Middle frontal gyrus (tissue), 1 donor: Measurements from ENCODE around the gene OTOG.
A peak's percentile ranks its signal among the peaks of the same experiment; 100 is the strongest.

Source experiments
- DNase-seq: peaks from one replicate; pipeline ENCODE4 v3.0.0-alpha.2; 2015; ENCODE audit warnings: low spot score; ENCODE audit errors: extremely low spot score

OTOG gene, protein sequence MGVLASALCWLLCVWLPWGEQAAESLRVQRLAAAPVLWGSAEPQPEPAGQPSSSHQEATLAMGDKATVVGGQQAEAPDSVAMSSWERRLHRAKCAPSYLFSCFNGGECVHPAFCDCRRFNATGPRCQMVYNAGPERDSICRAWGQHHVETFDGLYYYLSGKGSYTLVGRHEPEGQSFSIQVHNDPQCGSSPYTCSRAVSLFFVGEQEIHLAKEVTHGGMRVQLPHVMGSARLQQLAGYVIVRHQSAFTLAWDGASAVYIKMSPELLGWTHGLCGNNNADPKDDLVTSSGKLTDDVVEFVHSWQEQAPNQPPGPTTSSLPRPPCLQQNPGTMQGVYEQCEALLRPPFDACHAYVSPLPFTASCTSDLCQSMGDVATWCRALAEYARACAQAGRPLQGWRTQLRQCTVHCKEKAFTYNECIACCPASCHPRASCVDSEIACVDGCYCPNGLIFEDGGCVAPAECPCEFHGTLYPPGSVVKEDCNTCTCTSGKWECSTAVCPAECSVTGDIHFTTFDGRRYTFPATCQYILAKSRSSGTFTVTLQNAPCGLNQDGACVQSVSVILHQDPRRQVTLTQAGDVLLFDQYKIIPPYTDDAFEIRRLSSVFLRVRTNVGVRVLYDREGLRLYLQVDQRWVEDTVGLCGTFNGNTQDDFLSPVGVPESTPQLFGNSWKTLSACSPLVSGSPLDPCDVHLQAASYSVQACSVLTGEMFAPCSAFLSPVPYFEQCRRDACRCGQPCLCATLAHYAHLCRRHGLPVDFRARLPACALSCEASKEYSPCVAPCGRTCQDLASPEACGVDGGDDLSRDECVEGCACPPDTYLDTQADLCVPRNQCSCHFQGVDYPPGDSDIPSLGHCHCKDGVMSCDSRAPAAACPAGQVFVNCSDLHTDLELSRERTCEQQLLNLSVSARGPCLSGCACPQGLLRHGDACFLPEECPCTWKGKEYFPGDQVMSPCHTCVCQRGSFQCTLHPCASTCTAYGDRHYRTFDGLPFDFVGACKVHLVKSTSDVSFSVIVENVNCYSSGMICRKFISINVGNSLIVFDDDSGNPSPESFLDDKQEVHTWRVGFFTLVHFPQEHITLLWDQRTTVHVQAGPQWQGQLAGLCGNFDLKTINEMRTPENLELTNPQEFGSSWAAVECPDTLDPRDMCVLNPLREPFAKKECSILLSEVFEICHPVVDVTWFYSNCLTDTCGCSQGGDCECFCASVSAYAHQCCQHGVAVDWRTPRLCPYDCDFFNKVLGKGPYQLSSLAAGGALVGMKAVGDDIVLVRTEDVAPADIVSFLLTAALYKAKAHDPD (N-terminal part only)

DNA sequence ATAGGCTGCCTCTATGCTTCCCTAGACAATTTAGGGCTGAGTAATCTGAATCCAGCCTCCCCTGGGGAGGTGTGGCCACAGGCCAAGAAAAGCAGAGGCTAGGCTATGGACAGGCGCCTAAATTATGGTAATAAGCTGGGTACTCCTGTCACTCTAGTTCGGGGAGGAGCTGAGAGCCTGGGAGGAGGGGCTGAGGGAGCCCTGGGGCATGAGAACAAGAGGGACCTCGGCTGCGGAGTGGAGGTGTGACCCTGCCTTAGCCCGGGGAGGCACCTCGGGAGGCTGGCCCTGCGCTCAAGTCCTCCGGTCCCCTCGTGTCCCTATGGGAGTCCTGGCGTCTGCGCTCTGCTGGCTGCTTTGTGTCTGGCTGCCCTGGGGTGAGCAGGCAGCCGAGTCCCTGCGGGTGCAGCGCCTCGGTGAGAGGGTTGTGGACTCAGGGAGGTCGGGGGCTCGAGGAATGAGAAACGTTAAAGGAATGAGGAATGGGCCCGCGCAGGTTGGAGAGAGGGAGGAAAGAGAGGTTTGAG is at the start of gene OTOG:
Gene OTOG (plus strand): TSS at position 209 of the 527 bp plus-strand sequence. CDS start 114 bp downstream, at position 323.
- DNase-seq: no peak

DNA sequence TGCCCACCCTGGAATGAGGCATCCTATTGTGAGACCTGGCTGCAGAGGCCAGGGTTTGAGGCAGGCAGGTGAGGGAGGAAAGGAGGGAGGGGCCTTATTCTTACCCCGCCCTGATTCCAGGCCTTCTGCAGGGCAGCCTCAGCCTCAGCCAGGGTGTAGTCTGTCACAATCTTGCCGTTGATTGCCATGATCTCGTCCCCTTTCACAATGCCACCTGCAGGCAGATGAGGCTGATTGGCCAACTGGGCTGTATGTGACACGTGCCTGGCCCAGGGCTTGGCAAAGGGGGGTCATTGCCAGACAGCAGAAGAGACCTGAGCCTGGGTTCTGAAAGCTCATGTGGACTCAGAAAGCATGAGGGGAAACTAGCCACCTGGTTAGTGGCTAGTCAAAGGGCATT is 49.0 kb upstream of the OTOG start:
- no peak for DNase-seq

GRCh38 chr11:17498475-17498874 is 48.6 kb upstream of the OTOG start:
- DNase-seq: no peak

DNA sequence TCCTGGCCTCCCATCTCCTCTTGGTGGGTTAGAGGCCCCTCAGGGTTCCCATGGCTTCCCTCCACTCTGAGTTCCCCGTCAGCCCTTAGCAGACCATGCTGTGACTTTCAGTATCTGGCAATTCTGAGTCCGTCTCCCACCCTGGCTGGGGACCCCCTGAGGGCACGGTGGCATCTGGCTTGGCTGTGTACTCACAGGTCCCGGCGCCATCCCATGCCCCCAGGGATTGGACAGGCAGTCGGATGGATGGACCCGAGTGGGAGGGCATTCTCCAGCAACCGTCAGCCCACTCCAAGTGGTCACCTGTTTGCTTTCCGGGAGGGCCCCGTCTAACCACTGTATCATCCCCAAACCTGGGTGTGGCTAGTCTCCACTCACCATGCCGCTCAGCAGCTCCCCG is 46.4 kb upstream of the OTOG start:
- DNase-seq: no peak

DNA sequence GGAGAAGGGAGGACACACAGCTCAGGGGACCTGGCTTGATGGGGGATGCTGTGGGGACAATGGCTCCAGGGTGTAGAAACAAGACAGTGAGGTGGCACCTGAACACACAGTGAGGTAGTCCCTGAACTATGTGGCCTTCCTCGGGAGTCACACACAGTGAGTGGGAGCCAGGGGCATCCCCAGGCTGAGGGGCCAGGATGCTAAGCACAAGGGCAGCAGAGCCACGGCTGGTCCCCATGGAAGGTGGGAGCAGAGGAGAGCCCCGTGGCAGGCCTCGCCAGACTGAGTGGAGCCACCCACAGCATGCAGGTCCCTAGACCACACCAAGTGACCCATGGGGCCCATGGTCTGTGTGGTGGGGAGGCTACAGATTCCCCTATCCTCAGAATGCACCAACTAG is 44.4 kb upstream of the OTOG start:
- no peak for DNase-seq

DNA sequence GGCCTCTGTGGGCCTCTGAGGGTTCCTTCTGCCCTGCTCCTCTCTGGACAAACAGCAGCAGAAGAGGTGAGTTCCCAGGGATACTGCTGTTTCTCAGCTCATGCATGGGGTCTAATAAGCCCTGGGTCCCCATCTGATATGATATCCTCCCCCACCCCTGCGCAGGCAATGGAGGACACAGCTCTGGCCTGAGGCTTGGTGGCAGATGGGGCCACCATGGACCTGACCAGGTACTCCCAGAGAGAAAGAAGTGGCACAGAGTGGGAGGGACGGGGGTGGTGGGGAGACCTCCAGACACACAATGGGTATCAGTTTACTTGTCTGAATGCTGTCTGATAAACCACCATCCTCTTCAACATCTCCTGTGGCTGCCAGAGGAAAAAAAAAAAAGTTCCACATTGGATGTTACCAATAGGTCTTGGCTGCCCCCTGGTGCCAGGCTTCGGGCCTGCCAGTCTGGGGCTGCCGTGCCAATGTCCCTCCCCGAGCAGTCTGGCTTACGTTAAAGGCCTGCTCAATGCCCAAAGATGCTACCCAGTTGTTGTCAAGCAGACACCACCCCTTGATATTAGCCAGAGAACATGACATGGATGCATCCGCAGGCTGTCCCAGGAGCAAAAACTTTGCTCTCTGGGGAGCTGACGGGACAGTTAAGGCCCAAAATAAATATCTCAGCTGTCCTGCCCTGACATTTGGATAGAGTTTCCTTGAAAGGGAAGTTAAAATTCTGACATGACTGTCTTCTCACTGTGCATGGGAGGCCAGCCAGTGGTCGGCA is 42.5 kb upstream of the OTOG start:
- DNase-seq: peak; percentile 57

DNA sequence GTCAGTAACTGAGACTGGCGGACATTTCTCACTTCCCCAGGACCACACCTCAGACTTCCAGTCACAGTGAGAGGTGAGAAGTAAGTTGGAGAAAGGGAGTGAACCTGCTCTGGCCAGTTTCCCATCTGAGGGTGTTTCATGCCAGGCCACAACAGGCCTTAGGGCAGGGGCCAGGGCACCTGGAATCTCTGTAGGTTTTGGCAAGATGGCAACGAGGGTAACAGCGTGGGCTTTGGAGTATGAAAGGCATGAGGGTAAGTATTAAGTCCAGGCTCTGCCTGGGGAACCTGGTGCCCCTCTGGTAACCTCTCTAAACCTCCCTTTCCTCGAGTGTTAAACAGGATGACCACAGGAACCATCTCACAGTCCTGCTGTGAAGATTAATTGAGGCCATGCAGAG is 41.9 kb upstream of the OTOG start:
- DNase-seq: no peak

- DNase-seq: no peak
Observed at GRCh38 chr11:17506314-17506713, 40.7 kb upstream of the OTOG start.

DNA sequence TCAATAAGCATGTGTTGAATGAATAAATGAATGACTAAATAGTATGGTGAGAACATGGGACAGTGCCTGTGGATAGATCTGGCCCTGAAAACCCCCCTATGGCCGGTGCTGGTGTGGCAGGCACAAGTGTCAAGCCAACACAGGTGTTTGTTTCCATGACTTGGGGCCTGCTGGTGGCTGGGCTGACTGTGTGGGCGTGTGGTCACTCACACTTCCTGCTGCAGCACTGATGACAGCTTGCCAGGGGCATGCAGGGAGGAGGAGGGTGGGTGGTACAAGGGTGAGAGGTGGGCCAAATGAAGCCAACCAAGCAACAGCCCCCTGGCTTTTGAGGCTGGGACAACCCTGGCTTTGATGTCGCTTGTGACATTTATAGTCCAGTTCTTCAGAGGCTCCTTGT is 40.1 kb upstream of the OTOG start:
- no peak for DNase-seq

DNA sequence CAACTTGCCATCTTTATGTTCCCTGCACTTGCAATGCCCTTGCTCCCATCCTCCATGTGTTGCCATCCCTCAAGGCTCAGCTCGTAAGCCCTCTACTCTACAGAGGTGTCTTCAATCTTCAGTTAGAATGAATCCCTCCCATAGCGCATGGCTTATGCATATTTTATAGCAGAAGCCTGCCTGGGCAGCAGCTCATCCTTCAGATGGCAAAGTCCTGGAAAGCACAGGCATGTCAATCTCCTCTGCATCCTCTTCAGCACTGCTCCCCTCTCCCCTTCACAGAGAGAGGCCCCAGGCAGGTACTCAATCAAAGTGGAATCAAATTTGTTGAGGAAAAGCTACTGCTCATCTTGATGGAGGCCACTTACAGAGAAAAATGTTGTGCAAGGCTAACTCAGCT is 39.3 kb upstream of the OTOG start:
- DNase-seq: no peak

DNA sequence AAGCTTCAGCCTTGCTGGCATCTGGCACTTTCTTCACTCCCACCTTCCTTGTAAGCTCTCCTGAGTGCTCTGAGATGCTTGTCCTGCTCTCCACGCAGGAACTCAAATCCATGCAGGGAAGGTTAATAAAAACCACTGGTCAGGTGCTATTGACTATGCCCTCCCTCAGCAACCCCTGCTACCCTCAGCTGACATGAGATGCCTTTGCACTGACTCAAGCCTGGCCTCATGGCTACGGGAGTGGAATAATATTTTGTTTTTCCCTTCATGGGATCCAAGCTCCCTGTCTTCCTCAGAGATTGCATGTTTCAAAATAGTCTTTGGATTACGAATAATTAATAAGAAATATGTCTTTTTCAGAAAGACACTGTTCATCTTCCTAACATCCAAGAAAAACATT is 38.8 kb upstream of the OTOG start:
- DNase-seq: no peak

DNA sequence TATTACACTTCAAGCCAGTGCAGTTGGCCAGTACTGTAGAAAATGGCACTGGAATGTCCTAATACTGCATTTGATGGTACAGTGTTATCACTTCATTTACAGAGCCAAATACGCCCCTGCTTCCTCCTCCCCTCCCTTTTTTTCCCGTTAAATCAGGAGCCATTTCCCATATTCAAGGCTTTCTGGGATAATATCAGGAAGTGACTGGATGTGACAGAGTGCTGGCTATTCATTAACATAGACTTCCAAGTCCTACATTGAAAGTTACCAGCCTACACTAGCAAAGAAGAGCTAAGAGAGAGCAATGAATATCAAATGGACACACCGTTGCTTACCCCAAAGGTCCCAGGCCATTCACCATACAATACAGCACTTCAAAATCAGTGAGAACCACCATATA is 38.3 kb upstream of the OTOG start:
- no peak for DNase-seq

DNA sequence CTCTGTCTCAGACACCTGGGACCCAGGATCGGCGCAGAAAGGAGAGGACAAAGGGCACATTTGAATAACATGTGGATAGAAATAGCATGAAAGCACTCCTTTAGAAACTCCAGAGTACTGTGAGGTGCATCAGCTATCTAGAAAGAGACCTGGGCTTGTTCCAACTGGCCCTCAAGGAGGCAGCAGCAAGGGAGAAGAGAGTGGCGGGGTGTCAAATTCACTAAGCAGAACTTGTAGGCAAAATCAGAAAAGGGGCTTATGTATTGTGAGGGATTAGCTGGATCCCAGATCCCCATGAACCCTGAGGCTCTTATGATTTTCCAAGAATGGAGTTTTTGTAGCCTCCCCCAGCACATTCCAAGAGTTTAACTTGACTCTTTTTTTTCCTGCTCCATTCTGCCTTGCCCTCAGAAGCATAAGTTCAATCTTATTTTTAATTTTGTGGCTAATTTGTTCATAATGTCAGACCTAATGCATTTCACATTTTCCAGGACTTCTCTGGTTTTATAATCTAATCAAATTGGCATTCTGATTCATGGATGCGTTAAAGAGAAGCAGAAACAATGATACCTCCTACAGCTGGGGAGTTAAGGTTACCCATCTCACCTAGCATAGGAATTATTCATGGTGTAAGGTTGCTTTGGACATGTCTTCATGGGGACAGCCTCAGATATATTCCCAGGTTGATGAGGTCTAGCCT is 36.4 kb upstream of the OTOG start:
- no peak for DNase-seq

DNA sequence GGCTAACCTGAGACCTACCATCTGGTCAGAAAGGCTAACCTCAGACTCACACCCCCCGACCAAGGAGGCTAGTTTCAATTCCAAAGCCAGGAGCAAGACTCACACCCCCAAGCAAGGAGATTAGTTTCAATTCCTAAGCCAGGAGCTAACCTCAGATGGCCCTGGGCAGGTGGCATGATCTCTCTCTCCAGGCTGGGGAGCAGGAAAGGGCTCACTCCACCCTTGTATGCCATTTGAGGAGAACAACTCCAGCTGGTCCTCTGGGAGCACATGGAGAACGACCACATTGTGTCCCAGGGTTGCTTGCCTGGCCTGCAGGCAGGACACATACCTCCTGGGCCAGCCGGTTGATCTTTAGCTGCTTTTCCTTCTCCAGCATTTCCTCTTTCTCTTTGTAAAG is 35.5 kb upstream of the OTOG start:
- no peak for DNase-seq

GRCh38 chr11:17512101-17512500 is 35.0 kb upstream of the OTOG start:
- DNase-seq: no peak

DNA sequence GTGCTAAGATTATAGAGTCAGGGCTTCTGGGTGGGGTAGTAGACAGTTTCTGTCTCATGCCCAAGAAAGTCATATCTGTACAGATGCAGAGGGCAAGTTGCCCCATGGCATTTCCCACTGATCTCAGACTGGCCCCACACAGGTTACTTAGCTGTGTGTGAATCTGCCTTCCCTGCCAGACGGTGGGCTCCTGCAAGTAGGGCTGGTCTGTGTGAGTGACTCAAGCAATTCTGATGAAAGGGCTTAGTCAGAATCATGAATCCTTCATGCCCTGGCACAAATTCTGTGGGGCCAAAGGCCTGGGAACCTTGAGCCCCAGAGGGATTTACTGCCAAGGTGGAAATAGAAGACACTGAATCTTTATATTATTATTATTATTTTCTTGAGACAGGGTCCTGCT is 33.2 kb upstream of the OTOG start:
- no peak for DNase-seq

DNA sequence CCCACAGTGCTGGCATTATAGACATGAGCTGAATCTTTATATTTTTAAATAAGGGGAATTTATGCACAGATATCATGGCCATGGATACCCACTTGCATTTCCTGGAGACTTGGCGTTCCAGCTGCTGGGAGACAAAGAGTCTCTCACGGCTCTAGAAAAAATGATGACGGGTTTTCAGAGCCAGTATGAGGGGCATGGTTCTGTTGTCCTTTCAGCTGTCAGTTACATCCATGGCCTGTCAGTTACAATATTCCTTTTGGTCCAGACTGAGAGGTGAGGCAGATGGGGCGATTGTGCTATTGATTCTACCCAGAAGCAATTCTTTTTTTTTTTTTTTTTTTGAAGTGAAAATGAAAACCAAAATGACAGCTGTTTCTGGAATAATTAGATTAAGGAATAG is 32.6 kb upstream of the OTOG start:
- no peak for DNase-seq

DNA sequence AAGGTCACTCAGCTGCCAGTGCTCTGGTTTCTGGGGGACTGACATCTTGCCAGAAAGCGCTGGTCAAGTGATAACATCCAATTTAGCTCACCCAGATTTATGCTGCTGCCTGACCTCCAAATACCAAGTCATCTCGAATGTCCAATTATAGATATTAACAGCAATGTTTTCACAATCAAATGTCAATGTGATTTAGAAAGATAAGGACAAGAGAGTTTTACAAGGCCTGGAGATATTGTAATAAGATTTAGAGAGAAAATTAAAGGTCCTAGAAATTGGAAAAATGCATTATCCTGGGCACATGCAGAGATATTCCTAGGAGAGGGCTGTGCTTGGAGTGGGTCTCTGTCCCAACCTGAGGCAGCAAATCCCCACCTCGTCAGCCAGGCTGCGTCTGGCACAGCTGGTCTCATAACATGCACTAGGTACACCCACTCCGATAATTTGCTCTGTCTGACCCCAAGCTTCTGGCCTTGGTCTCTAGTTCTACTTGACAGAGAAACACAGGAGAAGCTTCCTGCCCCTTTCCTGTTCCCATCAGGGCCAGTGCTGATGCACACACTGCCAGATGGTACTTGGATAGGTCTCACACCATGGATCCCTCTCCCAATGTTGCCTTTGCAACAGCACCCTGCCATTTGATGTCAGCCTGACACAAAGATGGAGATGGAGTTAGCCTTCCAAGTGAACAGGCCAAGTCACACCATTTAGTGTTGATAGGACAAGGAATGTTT is 31.4 kb upstream of the OTOG start:
- no peak for DNase-seq

DNA sequence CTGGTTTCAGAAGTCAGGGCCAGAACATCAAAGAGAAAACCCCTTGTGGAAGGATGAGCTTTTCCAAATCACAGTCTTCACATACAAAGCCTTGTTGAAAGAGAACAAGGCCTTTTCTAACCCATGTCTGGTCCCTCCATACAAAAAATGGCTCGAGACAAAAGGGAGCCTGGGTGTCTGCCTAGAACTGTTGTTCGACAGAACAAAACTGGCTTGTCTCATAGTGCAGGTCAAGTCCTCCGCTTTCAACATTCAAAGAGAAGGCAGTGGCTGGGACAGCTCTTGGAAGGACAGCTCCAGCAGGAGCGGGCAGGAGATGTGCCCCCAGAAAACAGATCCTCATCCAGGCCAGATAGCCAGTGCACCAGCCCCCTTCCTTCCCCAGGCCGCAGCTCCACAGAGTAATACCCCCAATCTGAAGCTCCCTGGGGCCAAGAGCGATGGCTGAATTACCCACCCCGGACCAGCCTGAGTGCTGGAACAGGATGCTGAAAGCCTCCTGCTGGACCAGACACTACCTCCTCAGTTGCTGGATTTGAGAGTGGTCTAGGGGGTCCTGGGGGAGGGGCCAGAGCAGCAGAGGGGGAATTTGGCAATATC is 30.4 kb upstream of the OTOG start:
- no peak for DNase-seq
